Measurements from ENCODE around the gene BOC.

GRCh38 chr3:113268942-113269341, 57.6 kb downstream of the BOC start:
- TF ChIP-seq CTCF (IDR thresholded peaks at IDR 0.05; ENCODE audit: low read depth, low read length, poor library complexity, severe bottlenecking): no peak
- TF ChIP-seq EZH2phosphoT487 (IDR thresholded peaks at IDR 0.05; ENCODE audit: borderline replicate concordance, low read length): no peak

Measured in DOHH2 (cell line).